NCI-H2227 (cell line): ENCODE data around the gene FNDC7.
"Not testable (repeated sequence)": the region's sequence is repeated elsewhere in the genome, so short reads cannot be mapped to it uniquely, and the experiment has no call there.

Experiments
- DNase-seq: peaks from one replicate; lab custom pipeline; 2025; ENCODE audit not compliant: unreplicated experiment; lab: John Stamatoyannopoulos, UW

The FNDC7 gene

DNA sequence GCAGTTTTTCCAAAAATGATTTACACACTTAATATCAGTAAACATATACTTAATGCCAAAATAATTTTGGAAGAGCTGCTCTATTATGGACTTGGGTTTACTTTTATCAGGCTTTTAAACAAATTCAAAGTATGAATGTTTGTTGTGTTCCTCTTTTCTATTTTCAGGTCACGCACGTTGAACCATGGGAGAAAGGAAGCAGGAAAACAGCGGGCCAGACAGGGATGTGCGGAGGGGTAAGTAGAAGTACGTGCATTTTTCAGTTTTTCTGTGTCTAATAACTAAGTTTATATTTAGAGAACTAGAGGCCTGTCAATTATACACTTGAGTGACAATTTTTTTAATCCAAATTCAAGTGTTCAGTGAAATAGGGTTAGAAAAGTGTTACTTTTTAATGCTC, 17.2 kb upstream of the FNDC7 start:
- DNase-seq: no peak

DNA sequence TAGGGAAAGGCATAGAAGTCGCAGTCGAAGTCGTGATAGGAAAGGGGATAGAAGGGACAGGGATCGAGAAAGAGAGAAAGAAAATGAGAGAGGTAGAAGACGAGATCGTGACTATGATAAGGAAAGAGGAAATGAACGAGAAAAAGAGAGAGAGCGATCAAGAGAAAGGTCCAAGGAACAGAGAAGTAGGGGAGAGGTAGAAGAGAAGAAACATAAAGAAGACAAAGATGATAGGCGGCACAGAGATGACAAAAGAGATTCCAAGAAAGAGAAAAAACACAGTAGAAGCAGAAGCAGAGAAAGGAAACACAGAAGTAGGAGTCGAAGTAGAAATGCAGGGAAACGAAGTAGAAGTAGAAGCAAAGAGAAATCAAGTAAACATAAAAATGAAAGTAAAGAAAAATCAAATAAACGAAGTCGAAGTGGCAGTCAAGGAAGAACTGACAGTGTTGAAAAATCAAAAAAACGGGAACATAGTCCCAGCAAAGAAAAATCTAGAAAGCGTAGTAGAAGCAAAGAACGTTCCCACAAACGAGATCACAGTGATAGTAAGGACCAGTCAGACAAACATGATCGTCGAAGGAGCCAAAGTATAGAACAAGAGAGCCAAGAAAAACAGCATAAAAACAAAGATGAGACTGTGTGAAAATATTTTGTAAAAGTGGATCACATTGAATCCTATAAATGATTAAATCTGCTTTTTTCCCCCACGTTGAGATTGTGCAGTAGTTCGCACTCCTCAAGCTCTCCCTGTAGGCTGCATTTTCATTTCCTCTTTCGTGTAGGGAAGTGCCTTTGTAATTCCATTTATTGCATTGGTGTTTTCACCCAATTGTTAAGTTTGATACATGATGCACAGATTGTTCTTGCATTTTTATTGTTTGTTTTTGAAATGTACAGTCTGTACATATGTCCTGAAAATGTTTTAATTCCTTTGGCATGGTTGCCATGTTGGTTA, 13.1 kb upstream of the FNDC7 start:
- no peak for DNase-seq

DNA sequence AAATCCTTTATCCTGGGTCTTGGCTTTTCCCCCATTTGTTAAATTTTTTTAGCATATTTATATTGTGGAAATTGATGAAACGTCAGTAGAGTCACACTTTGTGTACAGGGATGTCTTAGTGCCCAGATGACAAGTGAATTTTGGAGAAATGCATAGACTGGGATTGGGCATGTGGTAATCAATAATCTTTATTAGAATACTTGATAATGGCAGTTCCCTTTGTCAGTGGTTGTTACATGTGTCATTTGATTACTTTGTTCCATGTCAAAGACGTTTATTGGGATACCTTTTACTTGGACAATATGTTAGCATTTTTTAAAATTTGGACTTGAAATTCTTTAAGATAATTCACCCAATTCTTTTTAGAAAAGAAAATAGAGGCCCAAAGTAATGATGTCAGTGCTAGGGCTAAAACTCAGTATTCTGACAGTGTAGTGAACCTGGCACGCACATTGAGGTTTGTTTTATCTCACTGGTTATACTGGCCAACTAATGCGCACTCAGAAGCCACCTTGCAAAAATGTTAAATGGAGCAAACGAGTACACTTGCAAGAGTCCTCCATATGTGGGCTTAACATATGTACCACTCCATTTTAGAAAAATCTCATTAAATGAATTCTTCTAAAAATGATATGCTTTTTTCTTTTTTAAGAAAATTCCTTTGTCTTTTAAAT, 11.4 kb upstream of the FNDC7 start:
- no peak for DNase-seq

DNA sequence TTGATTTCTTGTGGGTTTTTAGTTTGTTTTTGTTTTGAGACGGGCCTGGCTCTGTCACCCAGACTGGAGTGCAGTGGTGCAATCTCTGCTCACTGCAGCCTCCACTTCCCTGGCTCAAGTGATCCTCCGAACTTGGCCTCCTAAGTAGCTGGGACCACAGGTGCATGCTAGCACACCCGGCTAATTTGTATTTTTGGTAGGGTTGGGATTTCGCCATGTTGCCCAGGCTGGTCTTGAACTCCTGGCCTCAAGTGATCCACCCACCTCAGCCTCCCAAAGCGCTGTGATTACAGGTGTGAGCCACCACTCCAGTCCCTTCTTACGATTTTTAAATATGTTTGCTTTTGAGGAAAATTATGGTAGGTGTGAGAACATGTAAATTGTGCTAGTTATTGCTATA, 10.6 kb upstream of the FNDC7 start:
- not testable (repeated sequence) for DNase-seq

DNA sequence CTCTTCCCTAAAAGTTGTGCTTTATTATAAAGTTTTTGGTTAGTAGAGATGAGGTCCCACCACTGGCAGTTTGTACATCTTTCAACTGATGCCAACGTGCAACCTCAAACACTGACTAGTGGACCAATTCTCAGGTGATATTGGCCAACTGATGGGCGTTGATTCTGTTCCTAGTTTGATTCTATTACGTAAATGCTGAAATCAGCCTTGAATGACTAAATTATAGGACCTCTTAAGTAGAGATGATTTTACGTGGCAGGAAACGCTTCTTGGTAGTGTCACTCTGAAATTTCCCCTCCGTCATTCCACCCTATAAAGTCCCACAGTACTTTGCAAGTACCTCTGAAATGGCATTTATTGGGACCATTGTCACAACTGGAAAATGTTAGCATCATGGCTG, 8.8 kb upstream of the FNDC7 start:
- DNase-seq: no peak

DNA sequence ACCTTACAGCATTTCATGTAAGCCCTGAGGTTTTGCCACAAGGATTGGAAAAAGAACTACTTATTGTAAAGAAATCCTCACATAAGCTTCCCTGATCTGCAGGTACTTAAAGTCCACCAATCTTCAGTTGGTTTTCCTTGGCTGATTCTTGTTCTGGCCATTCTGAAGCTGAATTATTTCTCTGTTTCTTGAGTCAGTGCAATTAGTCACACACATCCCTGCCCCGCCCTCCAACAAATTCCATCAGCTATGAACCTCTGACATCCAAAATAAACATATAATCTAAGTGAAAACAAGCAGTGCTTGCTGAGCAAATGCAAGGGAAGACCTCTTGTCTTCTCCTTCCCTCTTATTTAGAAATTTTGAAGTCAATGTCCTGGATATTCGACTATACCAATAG, 8.2 kb upstream of the FNDC7 start:
- DNase-seq: no peak

DNA sequence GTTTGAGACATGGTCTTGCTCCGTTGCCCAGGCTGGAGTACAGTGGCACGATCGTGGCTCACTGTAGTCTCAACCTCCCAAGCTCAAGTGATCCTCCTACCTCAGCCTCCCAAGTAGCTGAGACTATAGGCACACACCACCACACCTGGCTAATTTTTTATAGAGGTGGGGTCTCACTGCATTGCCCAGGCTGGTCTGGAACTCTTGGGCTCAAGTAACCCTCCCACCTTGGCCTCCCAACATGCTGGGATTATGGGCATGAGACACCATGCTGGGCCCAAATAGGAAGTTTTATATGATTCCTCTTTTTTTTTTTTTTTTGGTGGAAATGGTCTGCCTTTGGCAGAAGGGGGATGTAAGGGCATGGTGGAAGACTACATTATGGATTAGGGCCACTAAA, 6.1 kb upstream of the FNDC7 start:
- no peak for DNase-seq

DNA sequence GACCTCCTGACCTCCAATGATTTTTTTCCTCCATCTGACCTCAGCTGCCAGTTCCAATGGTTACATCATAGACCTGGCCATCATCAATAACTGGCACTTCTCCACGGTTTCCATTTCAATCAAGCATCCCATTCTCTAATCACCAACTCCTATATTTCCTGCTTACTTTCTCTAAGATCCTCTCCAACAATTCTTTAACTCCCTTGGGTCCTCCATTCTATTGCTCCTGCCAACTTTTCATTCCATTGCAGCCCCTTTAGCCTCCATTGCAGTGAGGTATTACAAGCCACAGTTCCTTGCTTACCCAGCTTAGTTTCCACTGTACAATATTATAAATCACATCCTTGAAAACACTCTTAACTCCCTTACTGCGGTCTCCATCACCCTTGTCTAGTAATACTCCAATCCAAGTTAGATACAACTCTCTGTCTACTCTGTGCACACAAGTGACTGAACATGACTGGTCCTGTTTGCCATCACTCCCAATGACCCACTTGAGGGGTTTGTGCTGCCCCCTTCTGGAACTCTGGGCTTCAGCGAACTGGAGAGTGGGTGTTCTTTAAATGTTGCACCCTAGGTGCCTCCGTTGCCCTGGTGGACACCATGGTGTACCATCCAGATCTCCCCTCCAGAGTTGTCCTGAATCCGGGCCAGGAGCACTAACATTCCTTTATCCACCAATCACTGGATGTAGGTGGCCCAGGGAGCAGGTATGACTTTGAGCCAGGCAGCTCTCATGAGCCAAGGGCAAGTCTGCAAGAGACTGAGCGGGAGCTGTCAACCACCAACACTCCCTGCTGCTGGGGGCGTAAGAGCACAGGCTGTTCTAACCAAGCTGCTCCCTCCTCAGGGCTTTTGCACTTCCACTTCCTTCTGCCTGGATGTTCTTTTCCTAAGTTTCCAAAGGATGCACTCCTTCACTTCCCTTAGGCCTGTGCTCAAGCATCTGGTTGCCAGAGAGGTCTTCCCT, 3.7 kb upstream of the FNDC7 start:
- DNase-seq: no peak

DNA sequence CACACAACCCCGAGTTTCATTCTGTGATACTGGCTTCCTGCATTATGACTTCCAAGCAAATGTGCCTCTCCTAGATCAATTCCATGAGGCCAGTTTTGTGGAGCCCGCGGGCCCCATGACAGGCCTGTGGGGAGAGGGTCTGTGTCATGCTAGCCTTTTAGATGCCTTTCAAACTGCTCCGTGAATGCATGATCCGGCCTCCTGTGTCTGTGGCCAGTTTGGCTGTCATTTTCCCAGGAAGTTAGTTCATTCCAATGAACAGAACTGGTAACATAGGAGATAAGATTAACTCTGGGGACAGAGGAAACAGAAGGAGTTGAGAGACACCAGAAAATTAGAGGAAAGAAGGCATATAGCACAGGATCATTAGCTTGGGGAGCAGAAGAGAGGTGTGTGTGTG, 3.2 kb downstream of the FNDC7 start:
- no peak for DNase-seq

DNA sequence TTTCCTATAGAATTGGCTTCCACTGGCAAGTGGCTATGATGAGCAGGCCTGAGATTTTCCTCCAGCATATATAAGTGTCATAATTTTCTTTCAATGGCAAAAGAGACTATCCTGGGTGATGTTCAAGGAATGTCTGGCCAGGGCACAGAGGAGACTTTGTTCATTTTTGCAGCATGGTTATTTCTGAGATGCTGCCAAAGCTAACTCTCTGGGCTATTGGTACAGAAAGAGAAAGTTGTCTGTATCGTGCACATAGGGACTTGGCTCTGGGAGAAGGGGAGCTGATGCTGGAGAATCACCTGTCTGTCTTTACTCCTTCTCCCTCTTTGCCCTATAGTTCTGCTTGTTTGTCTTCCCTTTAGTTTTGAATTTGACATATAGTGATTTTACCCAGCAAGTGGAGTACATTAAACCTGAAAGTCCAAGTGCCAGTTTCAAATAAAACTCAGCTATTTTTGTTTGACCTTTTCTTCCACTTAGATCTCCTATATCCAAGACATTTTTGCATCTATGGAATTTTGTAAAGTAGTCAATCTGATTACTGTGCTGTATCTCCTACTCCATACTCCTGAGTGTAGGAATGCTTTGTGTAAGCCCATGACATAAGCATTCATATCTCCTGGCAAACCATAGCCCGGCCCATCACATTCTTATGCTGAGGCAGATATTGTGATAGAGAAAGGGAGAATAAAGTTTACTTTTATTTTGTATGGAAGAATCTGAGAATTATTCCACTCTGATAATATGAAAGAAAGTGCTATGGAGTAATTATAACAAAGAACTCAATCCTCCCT, 3.9 kb downstream of the FNDC7 start:
- no peak for DNase-seq

DNA sequence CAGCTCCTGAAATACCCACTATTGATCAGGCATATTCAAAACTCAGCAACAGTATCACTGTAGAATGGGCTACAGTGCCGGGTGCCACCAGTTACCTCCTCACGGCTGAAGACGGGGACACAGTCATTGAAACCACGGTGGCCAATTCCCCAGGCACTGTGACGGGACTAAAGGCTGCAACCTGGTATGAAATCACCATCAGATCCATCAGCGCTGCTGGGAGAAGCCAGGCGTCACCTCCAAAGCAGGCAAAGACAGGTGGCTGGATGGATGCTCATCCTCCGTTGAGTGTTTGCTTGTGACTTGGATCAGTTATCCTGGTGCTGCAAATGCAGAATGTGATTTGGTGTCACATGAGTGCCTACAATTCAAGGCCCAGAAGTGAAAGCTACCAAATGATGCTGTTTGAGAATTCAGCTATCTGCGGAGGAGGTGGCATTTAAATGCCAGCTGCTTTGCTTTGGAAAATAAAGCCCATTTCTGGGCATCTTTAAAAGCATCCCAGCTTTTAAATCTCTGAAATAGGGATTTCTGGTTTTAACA, 5.1 kb downstream of the FNDC7 start:
- DNase-seq: no peak

DNA sequence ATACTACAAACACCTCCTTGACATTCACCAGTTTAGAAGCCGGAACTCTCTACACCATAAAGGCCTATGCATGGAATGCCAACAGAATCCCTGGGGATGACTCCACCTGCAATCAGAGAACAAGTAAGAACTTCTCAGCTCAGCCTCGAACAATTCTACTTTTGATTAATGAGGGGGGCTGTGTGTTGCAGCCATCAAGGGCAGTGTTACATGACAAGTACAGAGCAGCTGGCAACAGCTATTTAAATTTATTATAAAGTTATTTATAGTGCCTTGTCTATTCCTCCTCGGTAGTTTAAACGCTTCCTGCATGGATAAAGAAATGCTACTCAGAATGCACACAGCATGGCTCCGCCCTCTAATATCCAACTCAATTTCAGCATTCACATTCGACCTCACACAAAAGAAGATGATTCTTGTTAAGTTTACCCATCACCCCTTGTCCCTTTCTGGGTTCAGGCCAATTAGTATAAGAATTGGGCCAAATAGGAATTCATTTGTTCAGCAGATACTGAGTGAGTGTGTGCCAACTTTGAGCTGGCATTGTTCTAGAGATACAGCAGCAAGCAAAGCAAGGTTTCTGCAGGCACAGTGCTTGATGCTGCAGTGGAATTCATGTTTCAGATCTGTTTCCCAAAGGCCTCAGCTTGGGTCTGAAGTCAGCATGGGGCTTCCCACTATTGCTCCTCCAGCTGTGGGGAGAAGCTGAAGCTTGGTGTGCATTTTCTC, 6.4 kb downstream of the FNDC7 start:
- no peak for DNase-seq

DNA sequence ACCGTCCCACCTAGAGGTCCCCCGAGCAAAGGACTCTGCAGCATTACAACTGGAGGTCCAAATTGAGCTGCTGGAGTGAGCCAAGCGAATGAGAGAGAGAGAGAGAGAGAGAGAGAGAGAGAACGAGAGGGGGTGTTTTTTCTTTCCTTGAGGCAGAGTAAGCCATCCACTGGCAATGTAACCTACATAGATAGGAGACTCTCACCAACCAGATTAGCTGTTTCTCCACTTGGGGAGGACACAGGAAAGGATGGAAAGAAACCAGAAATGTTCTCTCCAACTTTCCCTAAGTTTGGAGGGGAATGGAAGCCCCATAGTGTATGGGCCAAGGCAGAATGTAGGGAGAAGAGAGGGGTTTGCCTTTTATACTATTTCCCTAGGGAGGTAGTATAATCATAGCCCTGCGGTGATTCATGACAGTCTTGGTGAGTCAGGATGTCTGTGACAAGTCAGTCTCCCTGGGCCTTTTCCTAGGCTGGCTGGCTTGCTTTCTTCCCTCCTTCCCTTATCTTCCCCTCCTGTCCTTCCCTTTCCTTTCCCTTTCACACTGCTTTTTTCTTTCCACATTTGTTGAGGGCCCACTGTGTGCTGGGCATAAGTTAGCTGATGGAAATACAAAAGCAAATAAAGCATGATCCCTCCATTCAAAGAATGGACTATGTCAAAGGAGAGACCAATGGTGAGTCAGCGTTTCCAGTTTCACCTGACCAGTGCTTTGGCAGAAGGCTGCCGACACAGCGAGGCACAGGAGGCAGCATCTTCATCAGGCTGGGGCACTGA, 7.1 kb downstream of the FNDC7 start:
- DNase-seq: no peak

DNA sequence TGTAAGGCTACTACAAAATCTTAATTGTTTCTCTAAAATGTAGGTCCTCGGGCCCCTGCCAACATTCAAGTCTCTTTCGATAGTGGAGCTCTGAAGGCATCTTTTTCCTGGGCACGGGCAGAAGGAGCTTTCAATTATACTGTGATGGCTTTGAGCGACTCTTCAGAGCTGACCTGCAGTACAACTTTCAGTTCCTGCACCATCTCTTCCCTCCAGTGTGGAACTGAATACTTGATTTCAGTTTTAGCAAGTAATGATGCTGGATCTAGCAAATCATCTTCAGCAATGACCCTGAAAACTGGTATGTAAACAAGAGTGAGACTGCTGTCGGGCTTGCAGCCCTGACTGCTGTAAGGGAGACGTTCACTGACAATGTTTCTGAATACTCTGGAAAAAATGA, 9.6 kb downstream of the FNDC7 start:
- DNase-seq: no peak

DNA sequence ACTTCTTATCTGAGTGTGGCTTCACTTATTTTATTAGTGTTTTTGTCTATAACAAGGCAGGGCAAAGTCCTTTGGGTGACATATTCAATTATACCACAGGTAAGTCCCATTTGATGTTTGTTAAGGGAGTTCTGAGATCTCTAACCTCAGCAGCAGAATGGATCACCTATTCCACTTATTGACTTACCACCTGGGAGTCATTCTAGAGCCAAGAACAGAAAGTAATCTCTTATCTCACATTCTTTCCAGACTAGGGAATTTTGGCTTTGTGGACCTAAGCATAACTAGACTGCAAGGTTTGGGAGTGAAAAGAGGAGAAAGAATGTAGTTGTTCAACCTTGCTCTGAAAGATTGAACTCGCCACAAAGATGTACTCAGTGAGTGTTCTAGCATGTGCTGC, 13.2 kb downstream of the FNDC7 start:
- no peak for DNase-seq

DNA sequence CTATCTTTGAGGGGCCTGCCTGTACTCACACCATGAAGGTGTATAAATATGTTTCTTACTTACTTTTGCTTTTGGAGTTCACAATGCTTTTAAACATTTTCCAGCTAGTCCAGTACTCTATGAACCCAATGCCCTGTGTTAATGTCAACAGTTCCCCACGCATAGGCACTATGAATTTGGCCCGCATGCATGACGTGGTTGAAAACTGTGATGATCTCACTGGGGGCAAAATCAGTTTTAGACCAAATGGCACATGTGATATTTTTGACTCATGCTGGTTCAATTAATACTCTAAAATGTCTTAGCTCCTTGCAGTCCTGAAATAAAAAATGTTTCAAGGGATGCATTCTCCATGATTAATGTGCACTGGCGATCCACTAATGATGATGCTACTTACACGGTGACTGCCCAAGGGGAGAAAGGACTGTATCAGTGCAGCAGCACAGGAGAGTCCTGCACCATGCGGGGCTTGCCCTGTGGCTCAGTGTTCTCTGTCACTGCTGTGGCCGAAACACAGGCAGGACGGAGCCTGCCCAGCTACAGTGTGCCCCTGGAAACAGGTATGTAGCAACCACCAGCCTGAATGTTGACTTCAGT, 15.7 kb downstream of the FNDC7 start:
- DNase-seq: no peak

DNA sequence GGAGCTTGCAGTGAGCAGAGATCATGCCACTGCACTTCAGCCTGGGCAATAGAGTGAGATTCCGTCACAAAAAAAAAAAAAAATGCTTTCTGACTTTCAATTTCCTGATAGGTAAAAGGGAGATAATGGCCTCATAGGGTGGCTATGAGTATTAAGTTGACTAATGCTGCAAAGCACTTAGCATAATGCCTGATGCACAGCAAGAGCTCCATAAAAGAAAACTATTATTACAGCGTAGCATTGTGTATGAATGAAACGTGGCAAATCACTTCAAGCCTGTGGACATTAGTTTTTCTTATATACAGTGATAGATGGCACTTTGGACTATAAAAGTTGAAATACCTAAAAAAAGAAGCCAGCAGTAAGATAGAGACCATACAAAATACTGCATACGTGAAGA, 16.8 kb downstream of the FNDC7 start:
- DNase-seq: peak; percentile 12

DNA sequence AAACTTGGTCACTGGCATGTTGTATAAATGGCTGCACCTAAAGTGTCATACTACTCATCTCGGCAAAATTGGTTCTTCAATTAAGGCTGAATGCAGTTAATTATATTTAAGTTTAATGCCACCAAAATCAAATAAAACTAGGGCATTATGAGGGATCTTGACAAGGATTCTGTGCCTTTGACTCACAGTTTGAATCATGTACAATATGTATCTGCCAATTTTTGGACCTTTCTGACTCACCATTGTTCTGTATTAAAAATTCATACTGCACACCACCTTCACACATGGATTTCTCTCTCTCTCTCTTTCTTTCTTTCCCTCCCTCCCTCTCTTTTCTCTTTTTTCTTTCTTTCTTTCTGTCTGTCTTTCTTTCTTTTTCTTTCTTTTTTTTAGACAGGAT, 19.7 kb downstream of the FNDC7 start:
- DNase-seq: no peak
